Uterus (tissue), 2 donors: ENCODE measurements around the gene ACOT11.

ENCODE experiments used
- POLR2A ChIP-seq, 2 donors: fragments of 450-650 bp; IDR thresholded peaks; one replicate each; pipeline ENCODE4 v1.6.1; 2016; ENCODE audit warnings: antibody characterized with exemption in 2 of 2, mild to moderate bottlenecking in 1 of 2, moderate library complexity in 1 of 2
- TF ChIP-seq, protein P1 (sequence below), 4 experiments: fragments of 200-600 bp in 2 of 4; fragments of 450-650 bp in 2 of 4; sonication (generic) in 2 of 4; IDR thresholded peaks; one replicate each; pipeline ENCODE4 v1.5.1; 2016 to 2019; ENCODE audit warnings: antibody characterized with exemption in 4 of 4, mild to moderate bottlenecking in 2 of 4, moderate library complexity in 1 of 4

DNA sequence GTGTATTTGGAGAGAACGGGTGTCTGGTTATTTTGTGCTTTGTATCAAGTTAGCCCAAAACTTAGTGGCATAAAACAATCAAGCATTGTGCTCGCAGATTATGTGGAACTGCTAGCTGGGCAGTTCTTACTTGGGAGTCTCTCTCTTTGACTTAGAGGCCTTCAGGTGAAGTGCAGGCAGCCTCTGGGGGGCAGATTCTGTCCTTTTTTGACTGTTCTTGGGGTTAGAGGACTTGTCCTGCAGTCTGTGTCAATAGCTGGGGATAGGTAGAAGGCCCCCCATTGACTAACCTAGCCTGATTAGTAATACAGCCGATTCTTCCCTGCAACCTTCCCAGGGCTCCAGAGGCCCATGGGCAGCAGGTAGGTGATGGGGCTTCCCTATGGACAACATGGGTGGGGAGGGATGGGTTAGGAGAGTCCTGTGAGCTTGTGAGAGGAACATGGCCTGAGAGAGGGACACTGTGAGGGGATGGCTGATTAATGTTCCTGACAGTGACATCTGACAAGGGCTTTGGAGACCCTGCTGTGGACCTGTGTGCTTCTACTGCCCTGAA lies 37.2 kb upstream of the ACOT11 start:
- TF ChIP-seq, protein P1, sequence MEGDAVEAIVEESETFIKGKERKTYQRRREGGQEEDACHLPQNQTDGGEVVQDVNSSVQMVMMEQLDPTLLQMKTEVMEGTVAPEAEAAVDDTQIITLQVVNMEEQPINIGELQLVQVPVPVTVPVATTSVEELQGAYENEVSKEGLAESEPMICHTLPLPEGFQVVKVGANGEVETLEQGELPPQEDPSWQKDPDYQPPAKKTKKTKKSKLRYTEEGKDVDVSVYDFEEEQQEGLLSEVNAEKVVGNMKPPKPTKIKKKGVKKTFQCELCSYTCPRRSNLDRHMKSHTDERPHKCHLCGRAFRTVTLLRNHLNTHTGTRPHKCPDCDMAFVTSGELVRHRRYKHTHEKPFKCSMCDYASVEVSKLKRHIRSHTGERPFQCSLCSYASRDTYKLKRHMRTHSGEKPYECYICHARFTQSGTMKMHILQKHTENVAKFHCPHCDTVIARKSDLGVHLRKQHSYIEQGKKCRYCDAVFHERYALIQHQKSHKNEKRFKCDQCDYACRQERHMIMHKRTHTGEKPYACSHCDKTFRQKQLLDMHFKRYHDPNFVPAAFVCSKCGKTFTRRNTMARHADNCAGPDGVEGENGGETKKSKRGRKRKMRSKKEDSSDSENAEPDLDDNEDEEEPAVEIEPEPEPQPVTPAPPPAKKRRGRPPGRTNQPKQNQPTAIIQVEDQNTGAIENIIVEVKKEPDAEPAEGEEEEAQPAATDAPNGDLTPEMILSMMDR (IDR thresholded peaks at IDR 0.05), result no peak
- no peak for TF ChIP-seq POLR2A (IDR thresholded peaks at IDR 0.05)
